Cardiac fibroblast (primary cell): Measurements from ENCODE around the gene MDM2.

ENCODE experiments used
- DNase-seq, 2 donors: peaks; one replicate each; pipeline versions ENCODE4 v3.0.0 to v3.0.0-alpha.2; 2010; ENCODE audit warnings: low read depth in 2 of 2
- H3K4me3 ChIP-seq, 2 donors: replicated peaks in 1 of 2; 1 replicate in 1 of 2; 2 replicates in 1 of 2; pipeline ENCODE4 v1.5.1; 2011; ENCODE audit warnings: low read depth in 2 of 2, low read length in 2 of 2, mild to moderate bottlenecking in 2 of 2, moderate library complexity in 1 of 2
- CTCF ChIP-seq: IDR thresholded peaks from one replicate; pipeline ENCODE4 v1.5.1; 2011; ENCODE audit warnings: low read depth, mild to moderate bottlenecking, low read length, inconsistent platforms

Gene MDM2

DNA sequence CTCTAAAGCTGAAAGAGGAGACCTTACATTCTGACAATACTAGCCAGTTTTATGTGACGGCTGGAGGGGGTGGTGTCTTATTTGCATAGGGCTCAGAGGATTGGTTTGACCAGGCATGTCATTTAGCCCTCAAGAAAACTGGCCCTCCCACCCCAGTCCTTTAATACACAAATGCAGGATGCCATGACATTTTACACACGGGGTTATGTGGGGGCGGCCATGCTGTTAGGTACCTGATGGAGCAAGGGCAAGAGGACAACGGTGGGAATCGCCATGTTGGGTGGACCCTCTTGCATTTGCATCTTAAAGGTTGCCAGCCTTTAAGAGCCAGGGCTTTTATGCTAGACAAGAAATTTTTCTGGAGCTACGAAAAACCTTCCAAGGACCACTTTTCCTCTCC, 23.3 kb downstream of the MDM2 start:
- DNase-seq, result no peak
- H3K4me3 ChIP-seq, result no peak overlapping the region
- TF ChIP-seq CTCF, result no peak

DNA sequence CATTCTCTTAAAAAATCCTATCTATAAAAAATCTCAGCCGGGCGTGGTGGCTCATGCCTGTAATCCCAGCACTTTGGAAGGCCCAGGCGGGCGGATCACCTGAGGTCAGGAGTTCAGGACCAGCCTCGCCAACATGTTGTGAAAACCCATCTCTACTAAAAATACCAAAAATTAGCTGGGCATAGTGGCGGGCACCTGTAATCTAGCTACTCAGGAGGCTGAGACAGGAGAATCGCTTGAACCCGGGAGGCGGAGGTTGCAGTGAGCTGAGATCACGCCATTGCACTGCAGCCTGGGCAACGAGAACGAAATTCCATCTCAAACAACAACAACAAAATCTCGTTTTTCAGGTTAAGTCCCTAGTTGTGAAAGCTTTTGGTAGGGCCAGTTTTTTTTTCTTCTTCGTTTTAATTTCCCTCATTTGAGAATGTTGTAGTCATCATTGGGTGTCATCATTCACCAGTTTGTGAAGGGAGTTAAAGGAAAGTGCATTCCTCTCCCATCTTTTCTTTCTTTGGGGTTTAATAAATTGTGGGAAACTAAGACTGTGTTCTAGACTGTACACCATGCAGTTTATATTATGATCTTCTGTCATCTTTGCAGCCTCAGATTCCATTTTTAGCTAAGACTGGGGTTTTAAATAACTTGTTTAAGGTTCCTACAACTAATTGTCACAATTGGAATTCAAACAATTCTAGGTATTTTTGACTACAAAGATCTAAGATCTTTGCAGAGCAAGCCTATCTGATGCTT, 23.9 kb downstream of the MDM2 start:
- H3K4me3 ChIP-seq, result no peak overlapping the region
- DNase-seq, result no peak
- no peak for TF ChIP-seq CTCF

DNA sequence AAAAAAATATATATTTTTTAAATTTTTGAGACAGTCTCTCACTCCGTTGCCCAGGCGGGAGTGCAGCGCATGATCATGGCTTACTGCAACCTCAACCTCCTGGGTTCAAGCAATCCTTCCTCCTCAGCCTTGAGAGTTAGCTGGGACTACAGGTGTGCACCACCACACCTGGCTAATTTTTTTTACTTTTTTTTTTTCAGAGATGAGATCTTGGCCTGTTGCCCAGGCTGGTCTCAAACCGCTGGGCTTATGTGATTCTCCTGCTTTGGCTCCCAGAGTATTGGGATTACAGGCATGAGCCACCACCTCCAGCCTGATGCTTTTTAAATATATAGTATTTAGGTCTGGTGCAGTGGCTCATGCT, 24.5 kb downstream of the MDM2 start:
- no peak for DNase-seq
- TF ChIP-seq CTCF, result no peak
- no peak overlapping the region for H3K4me3 ChIP-seq

- no peak for TF ChIP-seq CTCF
- H3K4me3 ChIP-seq, result no peak overlapping the region
- DNase-seq, result no peak
Measured at GRCh38 chr12:68833508-68833907, 25.5 kb downstream of the MDM2 start.

GRCh38 chr12:68835333-68835908, 27.4 kb downstream of the MDM2 start:
- H3K4me3 ChIP-seq, result no peak overlapping the region
- no peak for DNase-seq
- no peak for TF ChIP-seq CTCF

DNA sequence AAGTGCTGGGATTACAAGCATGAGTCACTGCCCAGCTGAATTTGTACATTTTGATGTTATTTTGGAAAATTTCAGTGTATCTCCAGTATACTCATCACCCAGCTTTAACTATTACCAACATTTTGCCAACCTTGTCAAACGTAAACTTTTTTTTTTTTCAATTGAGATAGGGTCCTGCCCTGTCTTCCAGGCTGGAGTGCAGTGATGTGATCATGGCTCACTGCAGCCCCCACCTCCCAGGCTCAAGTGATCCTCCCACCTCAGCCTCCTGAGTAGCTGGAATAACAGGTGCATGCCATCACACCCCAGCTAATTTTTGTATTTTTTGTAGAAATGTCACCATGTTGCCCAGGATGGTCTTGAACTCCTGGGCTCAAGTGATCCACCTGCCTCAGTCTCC, 29.2 kb downstream of the MDM2 start:
- TF ChIP-seq CTCF, result no peak
- DNase-seq, result no peak
- H3K4me3 ChIP-seq, result no peak overlapping the region
